Mesendoderm (in vitro differentiated cells): Measurements from ENCODE around the gene TTC33.
"Not testable (repeated sequence)": the region's sequence is repeated elsewhere in the genome, so short reads cannot be mapped to it uniquely, and the experiment has no call there.

Experiments used
- DNase-seq: peaks from one replicate; pipeline ENCODE4 v3.0.0; 2013
- H2AK5ac ChIP-seq: 2 replicates; pipeline ENCODE4 v1.6.1; 2013; ENCODE audit warnings: low read length, inconsistent platforms
- H2BK120ac ChIP-seq: 2 replicates; pipeline ENCODE4 v1.6.1; 2013; ENCODE audit warnings: low read depth, mild to moderate bottlenecking, low read length, moderate library complexity, mixed read lengths
- H2BK15ac ChIP-seq: replicated peaks from 2 replicates; pipeline ENCODE4 v1.6.1; 2013; ENCODE audit warnings: low read depth, mild to moderate bottlenecking, moderate library complexity
- H2BK5ac ChIP-seq: 2 replicates; pipeline ENCODE4 v1.6.1; 2013; ENCODE audit warnings: low read length, inconsistent platforms
- H3K18ac ChIP-seq: 2 replicates; pipeline ENCODE4 v1.6.1; 2013; ENCODE audit warnings: mild to moderate bottlenecking, low read length, mixed read lengths
- H3K23ac ChIP-seq: one replicate; pipeline ENCODE4 v1.6.1; 2013; ENCODE audit warnings: low read length
- H3K27ac ChIP-seq: 2 replicates; pipeline ENCODE4 v1.5.1; 2013; ENCODE audit warnings: low read depth, mild to moderate bottlenecking, inconsistent platforms, low read length, moderate library complexity
- H3K27me3 ChIP-seq: 2 replicates; pipeline ENCODE4 v1.6.1; 2013; ENCODE audit warnings: low read length, control low read depth, mild to moderate bottlenecking, inconsistent platforms; ENCODE audit not compliant: insufficient read depth, poor library complexity
- H3K36me3 ChIP-seq: 2 replicates; pipeline ENCODE4 v1.6.1; 2013; ENCODE audit warnings: low read length, inconsistent platforms; ENCODE audit not compliant: control insufficient read depth, insufficient read depth
- H3K4ac ChIP-seq: one replicate; pipeline ENCODE4 v1.6.1; 2013; ENCODE audit warnings: low read depth, mild to moderate bottlenecking, low read length, moderate library complexity
- H3K4me1 ChIP-seq: 2 replicates; pipeline ENCODE4 v1.6.1; 2013; ENCODE audit warnings: low read depth, low read length, inconsistent platforms; ENCODE audit not compliant: control insufficient read depth
- H3K4me2 ChIP-seq: 2 replicates; pipeline ENCODE4 v1.6.1; 2013; ENCODE audit warnings: low read length
- H3K4me3 ChIP-seq: 2 replicates; pipeline ENCODE4 v1.5.1; 2013; ENCODE audit warnings: mild to moderate bottlenecking, low read length
- H3K56ac ChIP-seq: one replicate; pipeline ENCODE4 v1.6.1; 2013; ENCODE audit warnings: low read length
- H3K79me1 ChIP-seq: 2 replicates; pipeline ENCODE4 v1.6.1; 2013; ENCODE audit warnings: low read length, inconsistent platforms
- H3K79me2 ChIP-seq: 2 replicates; pipeline ENCODE4 v1.6.1; 2013; ENCODE audit warnings: mild to moderate bottlenecking, low read length; ENCODE audit not compliant: control insufficient read depth, insufficient read depth
- H3K9ac ChIP-seq: 2 replicates; pipeline ENCODE4 v1.6.1; 2013; ENCODE audit warnings: low read length, inconsistent platforms
- H4K5ac ChIP-seq: one replicate; pipeline ENCODE4 v1.6.1; 2013; ENCODE audit warnings: low read length
- H4K8ac ChIP-seq: one replicate; pipeline ENCODE4 v1.6.1; 2013; ENCODE audit warnings: low read depth, mild to moderate bottlenecking, control low read depth, low read length, moderate library complexity
- whole genome bisulfite sequencing: extraction: QIAGEN DNeasy Blood & Tissue Kit; methylation state at CpG from one replicate; pipeline ENCODE4 v1.1.7; 2013; ENCODE audit warnings: low lambda C conversion rate, missing lambda C conversion rate; ENCODE audit not compliant: insufficient coverage; ENCODE audit errors: extremely low coverage; 5-methylcytosine and 5-hydroxymethylcytosine counted together

The TTC33 gene

DNA sequence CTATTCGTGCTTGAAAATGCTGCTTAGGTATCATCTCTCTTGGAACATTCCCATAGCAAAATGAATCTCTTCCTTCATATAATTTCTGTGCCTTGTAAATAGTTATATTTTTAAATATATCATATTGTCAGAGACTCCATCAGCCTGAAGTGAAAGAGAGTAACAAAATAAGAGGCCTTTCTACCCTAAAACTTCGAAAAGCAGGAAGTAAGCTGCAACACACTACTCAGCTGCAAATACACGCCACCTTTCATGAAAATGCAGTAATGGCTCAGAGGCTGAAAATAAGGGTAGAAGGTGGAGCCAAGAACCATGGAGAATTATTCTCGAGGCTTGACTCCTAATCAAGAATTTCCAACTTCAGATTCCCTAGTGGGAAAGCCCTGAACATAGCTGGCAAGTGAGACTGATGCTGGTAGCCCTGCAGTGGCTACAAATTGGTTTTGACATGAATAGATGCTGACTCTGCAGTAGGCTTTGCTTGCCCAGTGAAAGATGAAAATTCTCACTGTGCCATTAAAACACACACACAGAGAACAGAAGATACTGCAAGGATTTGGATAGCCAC is 106.2 kb downstream of the TTC33 start:
- DNase-seq, result no peak
- no peaks in the 10 kb centered on the region for H3K27me3 ChIP-seq

GRCh38 chr5:40648150-40648549 is 107.6 kb downstream of the TTC33 start:
- Histone ChIP-seq H2BK120ac (no peak overlapping the region), H4K5ac (no peak overlapping the region), H3K27me3 (no peaks in the 10 kb centered on the region), H3K79me2 (no peaks in the 10 kb centered on the region), H2BK5ac (no peak overlapping the region), H3K4me1 (no peaks in the 10 kb centered on the region), H2AK5ac (no peak overlapping the region), H3K56ac (no peak overlapping the region), H3K4ac (no peak overlapping the region), H3K4me3 (no peak overlapping the region), H2BK15ac (no peak overlapping the region), H3K18ac (no peak overlapping the region), H3K4me2 (no peak overlapping the region), H3K79me1 (no peaks in the 10 kb centered on the region), H4K8ac (no peak overlapping the region), H3K27ac (no peak overlapping the region), H3K36me3 (no peaks in the 10 kb centered on the region), H3K23ac (no peak overlapping the region), H3K9ac (no peak overlapping the region)
- no peak for DNase-seq
- WGBS, result no CpG with 5 or more reads among the region's 1 CpG

More for the DNA sequence above, 106.2 kb downstream of the TTC33 start:
- no peak overlapping the region for H3K23ac ChIP-seq
- no peak overlapping the region for H2AK5ac ChIP-seq
- WGBS, result no CpG with 5 or more reads among the region's 4 CpGs
- no peak overlapping the region for H3K4me3 ChIP-seq
- H4K8ac ChIP-seq, result no peak overlapping the region
- no peak overlapping the region for H3K27ac ChIP-seq
- no peak overlapping the region for H2BK120ac ChIP-seq
- no peak overlapping the region for H4K5ac ChIP-seq
- no peak overlapping the region for H3K9ac ChIP-seq
- no peak overlapping the region for H2BK5ac ChIP-seq
- H3K79me2 ChIP-seq, result no peaks in the 10 kb centered on the region
- H3K79me1 ChIP-seq, result no peaks in the 10 kb centered on the region
- H3K4ac ChIP-seq, result no peak overlapping the region
- H3K56ac ChIP-seq, result no peak overlapping the region
- H2BK15ac ChIP-seq, result no peak overlapping the region
- no peak overlapping the region for H3K18ac ChIP-seq
- no peaks in the 10 kb centered on the region for H3K36me3 ChIP-seq
- H3K4me2 ChIP-seq, result no peak overlapping the region
- no peaks in the 10 kb centered on the region for H3K4me1 ChIP-seq

DNA sequence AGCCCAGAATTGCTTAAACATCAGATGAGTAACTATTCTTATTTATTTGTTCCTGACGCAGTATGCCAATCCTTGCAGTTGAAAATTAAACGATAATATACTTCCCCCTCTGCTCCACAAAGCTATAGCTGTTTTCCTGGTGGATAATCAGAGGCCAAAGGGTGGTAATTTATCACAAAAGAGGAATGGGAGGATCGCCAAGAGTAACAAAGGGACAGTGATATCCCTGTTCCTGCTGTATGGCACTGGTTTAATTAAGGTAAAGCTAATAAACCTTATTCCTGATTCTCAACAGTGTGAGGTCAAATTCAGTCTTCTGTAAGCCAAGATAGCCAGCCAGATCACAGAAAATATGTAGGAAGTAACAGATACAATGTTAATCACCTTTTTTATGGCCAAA is 109.5 kb downstream of the TTC33 start:
- H4K5ac ChIP-seq, result no peak overlapping the region
- no peak overlapping the region for H3K4me2 ChIP-seq
- no peak for DNase-seq
- no peak overlapping the region for H3K18ac ChIP-seq
- no peak overlapping the region for H2BK5ac ChIP-seq
- H2BK15ac ChIP-seq, result no peak overlapping the region
- H3K79me1 ChIP-seq, result no peaks in the 10 kb centered on the region
- no peak overlapping the region for H2BK120ac ChIP-seq
- H3K4ac ChIP-seq, result no peak overlapping the region
- H3K27ac ChIP-seq, result no peak overlapping the region
- H3K4me1 ChIP-seq, result no peaks in the 10 kb centered on the region
- H3K4me3 ChIP-seq, result no peak overlapping the region
- H3K36me3 ChIP-seq, result no peaks in the 10 kb centered on the region
- H4K8ac ChIP-seq, result no peak overlapping the region
- H3K23ac ChIP-seq, result no peak overlapping the region
- no peak overlapping the region for H3K56ac ChIP-seq
- no peak overlapping the region for H2AK5ac ChIP-seq
- H3K27me3 ChIP-seq, result no peaks in the 10 kb centered on the region
- no CpG with 5 or more reads among the region's 3 CpGs for WGBS
- no peaks in the 10 kb centered on the region for H3K79me2 ChIP-seq
- H3K9ac ChIP-seq, result no peak overlapping the region

- not testable (repeated sequence) for DNase-seq, H3K4ac ChIP-seq, H3K4me2 ChIP-seq, H3K4me3 ChIP-seq, H3K27ac ChIP-seq, H3K79me2 ChIP-seq, H4K5ac ChIP-seq, H3K9ac ChIP-seq, H3K56ac ChIP-seq, H2BK15ac ChIP-seq, H2BK5ac ChIP-seq, H3K4me1 ChIP-seq, H3K18ac ChIP-seq, H4K8ac ChIP-seq, H3K79me1 ChIP-seq, H3K36me3 ChIP-seq, H2AK5ac ChIP-seq, H3K27me3 ChIP-seq, H3K23ac ChIP-seq, H2BK120ac ChIP-seq
- whole genome bisulfite sequencing, result no CpG with 5 or more reads among the region's 1 CpG
These were observed 116.2 kb downstream of the TTC33 start for GRCh38 chr5:40639531-40639930.

- Histone ChIP-seq H2BK15ac (no peak overlapping the region), H3K4me2 (no peak overlapping the region), H4K8ac (no peak overlapping the region), H2BK120ac (no peak overlapping the region), H4K5ac (no peak overlapping the region), H3K27ac (no peak overlapping the region), H3K18ac (no peak overlapping the region), H3K79me2 (no peaks in the 10 kb centered on the region), H2AK5ac (no peak overlapping the region), H3K56ac (no peak overlapping the region), H3K23ac (no peak overlapping the region), H3K4ac (no peak overlapping the region), H3K4me3 (no peak overlapping the region), H3K9ac (no peak overlapping the region), H2BK5ac (no peak overlapping the region), H3K36me3 (no peaks in the 10 kb centered on the region), H3K4me1 (no peaks in the 10 kb centered on the region), H3K27me3 (no peaks in the 10 kb centered on the region), H3K79me1 (no peaks in the 10 kb centered on the region)
- WGBS, result no CpG with 5 or more reads among the region's 7 CpGs
- DNase-seq, result no peak
These were observed 121.2 kb downstream of the TTC33 start for GRCh38 chr5:40634593-40634992.

DNA sequence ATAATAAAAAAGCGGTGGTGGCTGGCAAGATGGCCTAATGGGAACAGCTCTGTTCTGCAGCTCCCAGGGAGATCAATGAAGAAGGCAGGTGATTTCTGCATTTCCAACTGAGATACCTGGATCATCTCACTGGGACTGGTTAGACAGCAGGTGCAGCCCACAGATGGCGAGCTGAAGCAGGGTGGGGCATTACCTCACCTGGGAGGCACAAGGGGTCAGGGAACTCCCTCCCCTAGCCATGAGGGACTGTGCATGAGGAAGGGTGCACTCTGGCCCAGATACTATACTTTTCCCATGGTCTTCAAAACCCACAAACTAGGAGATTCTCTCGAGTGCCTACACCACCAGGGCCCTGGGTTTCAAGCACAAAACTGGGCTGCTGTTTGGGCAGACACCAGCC is 121.6 kb downstream of the TTC33 start:
- H2BK5ac ChIP-seq, result no peak overlapping the region
- H3K27ac ChIP-seq, result no peak overlapping the region
- H4K8ac ChIP-seq, result no peak overlapping the region
- no peak overlapping the region for H2AK5ac ChIP-seq
- no peak overlapping the region for H2BK15ac ChIP-seq
- no peak overlapping the region for H3K4ac ChIP-seq
- H3K4me3 ChIP-seq, result no peak overlapping the region
- no peaks in the 10 kb centered on the region for H3K79me2 ChIP-seq
- no peaks in the 10 kb centered on the region for H3K4me1 ChIP-seq
- no peak overlapping the region for H3K56ac ChIP-seq
- H3K18ac ChIP-seq, result no peak overlapping the region
- no peak overlapping the region for H3K23ac ChIP-seq
- H4K5ac ChIP-seq, result no peak overlapping the region
- H3K36me3 ChIP-seq, result no peaks in the 10 kb centered on the region
- no peak overlapping the region for H3K4me2 ChIP-seq
- H3K9ac ChIP-seq, result no peak overlapping the region
- H3K27me3 ChIP-seq, result no peaks in the 10 kb centered on the region
- WGBS, result no CpG with 5 or more reads among the region's 3 CpGs
- H2BK120ac ChIP-seq, result no peak overlapping the region
- H3K79me1 ChIP-seq, result no peaks in the 10 kb centered on the region
- no peak for DNase-seq
